ENCODE measurements around the gene BGN.
A peak's percentile ranks its signal among the peaks of the same experiment; 100 is the strongest.

BGN gene

GRCh38 chrX:153526801-153527200 is 32.0 kb downstream of the BGN start:
- DNase-seq (ENCODE audit: low read depth in 2 of 2), result no peak

DNA sequence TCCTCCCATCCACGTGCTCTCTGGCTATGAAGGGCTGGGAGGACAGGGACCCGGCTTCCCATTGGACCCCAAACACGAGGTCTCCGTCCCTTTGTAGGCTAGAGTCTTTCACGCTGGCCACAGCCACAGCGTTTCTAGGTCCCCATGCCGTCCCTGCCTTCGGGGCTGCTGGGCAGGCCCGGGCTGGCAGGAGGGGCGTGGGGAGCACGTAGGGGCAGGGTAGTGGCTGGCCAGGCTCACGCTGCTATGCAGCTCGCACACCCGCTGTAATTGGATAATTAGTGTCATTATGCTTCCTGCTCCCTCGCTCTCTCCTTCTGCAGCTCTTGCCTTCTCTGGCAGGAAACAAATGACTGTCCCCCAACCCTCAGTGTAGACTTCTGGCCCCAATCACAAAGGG is 32.4 kb downstream of the BGN start:
- DNase-seq (ENCODE audit: low read depth in 2 of 2), result no peak

- DNase-seq (ENCODE audit: low read depth in 2 of 2), result no peak
These were observed 35.8 kb downstream of the BGN start for GRCh38 chrX:153530411-153531129.

DNA sequence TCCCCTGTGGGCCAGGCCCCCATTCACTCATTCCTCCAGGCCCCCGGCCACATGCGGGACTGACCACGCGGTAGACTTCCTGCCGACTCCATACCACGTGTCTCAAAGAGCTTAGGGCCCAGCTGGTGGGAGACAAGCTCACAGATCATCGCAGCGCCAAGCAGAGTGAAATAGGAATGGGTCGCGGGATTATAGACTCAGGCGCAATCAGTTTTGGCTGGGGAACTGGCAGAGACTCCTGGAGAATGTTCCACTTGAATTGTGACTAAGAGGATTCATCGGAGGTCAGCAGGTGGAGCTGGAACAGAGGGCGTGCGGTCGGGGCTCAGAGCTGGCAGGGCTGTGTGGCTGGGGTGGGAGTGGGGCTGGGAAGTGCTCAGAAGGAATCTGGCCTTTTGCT is 38.3 kb downstream of the BGN start:
- no peak for DNase-seq (ENCODE audit: low read depth in 2 of 2)

DNA sequence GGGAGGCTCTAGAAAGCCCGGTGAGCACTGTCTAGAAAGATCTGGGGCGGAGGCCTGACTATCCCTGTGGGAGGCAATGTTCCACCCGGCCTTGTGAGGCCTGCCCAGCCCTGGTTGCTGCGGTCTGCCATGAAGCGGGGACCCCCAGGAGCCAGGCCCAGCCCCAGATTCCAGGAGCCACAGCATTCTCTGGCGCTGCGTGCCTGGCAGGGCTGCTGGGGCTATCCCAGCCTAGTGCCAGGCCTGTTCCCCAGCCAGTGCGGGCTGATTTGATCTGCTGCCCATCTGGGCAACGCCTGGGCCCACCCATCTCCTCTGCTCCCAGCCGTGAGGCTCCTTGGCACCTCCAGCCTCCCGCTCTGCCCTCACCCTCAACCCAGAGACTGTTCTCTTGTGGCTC is 42.3 kb downstream of the BGN start:
- no peak for DNase-seq (ENCODE audit: low read depth in 2 of 2)

DNA sequence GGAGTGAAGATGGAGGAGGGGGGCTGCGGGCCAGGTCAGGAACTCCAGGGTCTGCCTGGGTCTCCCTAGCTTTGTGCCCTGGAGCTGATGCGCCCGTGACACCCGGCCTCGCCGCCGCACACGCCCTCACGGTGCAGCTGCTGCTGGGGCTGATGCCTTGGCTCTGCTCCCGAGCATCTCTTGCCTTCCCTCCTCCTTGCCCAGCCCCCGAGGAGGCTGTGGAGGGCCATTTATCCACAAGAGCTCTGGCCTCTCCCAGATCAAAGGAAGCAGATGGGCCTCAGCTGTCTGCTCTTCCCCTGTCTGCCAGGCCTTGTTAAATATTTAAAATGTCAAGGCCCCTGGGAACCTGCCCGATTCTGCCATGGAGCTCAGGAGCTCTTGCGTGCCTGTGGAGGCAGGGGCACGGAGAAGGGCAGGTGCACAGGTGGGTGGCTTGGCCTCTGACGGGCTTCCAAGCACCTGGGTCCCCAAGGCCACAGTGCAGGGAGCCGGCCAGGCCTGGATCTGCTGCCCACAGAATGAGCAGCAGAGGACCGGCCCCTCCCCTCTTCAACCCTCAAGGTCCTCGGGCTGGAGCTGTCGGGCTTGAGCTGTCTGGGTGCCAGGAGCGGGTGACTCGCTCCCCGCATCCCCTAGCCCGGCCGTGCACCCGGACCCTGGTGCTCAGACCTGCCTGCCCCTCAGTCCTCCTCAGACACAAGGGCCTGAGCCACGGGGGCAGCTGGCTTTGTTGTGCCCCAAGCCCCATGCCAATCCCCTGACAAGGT is 42.9 kb downstream of the BGN start:
- no peak for DNase-seq (ENCODE audit: low read depth in 2 of 2)

DNA sequence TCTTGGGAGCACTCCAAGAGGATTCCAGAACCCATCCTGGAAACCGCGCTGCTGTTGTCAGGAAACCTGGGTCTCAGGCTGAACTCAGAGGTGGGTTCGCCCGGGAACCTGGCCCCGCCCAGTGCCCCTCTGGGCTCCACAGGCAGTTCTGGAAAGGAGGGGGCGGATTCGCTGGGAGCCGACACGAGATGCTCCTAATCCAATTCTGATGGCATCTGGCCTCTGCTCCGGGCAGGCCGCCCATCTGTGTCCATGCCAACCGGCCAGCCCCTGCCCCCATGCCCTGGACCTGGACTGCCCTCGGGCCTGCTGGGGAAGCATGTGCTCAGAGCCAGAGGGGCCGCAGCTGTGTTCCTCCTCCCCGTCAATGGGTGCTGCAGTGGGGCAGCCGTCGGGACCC is 43.6 kb downstream of the BGN start:
- no peak for DNase-seq (ENCODE audit: low read depth in 2 of 2)

- peak; percentile 27 to 32 for DNase-seq (ENCODE audit: low read depth in 2 of 2)
These were observed 44.6 kb downstream of the BGN start for GRCh38 chrX:153539171-153539978.

GRCh38 chrX:153539979-153540358 is 45.2 kb downstream of the BGN start:
- no peak for DNase-seq (ENCODE audit: low read depth in 2 of 2)

- no peak for DNase-seq (ENCODE audit: low read depth in 2 of 2)
These were observed 49.9 kb downstream of the BGN start for GRCh38 chrX:153544727-153545126.

- no peak for DNase-seq (ENCODE audit: low read depth in 2 of 2)
These were observed 51.6 kb downstream of the BGN start for GRCh38 chrX:153546386-153546785.

- no peak for DNase-seq (ENCODE audit: low read depth in 2 of 2)
These were observed 52.4 kb downstream of the BGN start for GRCh38 chrX:153547195-153547594.

GRCh38 chrX:153549231-153549630 is 54.5 kb downstream of the BGN start:
- DNase-seq (ENCODE audit: low read depth in 2 of 2), result no peak

DNA sequence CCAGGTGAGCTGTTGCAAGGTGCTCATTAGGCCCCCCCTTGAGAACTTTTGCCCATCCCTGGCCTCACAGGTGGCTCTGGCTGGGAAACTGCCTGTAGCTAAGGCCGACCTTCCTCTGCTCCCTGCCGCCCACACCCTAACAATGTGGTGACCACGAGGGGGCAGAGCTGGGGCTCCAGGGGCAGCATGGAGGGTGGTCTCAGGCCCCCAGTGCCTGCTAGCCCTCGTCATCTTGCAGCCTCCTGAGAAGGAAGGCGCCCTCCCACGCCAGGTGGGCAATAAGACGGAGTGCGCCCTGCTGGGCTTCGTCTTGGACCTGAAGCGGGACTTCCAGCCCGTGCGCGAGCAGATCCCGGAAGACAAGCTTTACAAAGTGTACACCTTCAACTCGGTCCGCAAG is 55.0 kb downstream of the BGN start:
- DNase-seq (ENCODE audit: low read depth in 2 of 2), result no peak

DNA sequence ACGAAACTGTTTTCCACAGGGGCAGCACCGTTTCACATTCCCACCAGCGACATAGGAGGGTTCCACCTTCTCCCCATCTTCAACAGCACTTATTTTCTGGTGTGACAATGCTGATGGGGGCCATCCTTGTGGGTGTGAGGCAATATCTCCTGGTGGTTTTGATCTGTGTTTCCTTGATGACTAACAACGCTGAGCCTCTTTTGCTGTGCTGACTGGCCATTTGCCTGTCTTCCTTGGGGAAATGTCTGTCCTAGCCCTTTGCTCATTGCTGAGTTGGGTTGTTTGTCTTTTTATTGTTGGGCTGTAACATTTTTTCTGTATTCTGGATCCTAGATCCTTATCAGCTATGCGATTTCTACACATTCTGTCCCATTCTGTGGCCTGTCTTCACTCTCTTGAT is 56.4 kb downstream of the BGN start:
- no peak for DNase-seq (ENCODE audit: low read depth in 2 of 2)

DNA sequence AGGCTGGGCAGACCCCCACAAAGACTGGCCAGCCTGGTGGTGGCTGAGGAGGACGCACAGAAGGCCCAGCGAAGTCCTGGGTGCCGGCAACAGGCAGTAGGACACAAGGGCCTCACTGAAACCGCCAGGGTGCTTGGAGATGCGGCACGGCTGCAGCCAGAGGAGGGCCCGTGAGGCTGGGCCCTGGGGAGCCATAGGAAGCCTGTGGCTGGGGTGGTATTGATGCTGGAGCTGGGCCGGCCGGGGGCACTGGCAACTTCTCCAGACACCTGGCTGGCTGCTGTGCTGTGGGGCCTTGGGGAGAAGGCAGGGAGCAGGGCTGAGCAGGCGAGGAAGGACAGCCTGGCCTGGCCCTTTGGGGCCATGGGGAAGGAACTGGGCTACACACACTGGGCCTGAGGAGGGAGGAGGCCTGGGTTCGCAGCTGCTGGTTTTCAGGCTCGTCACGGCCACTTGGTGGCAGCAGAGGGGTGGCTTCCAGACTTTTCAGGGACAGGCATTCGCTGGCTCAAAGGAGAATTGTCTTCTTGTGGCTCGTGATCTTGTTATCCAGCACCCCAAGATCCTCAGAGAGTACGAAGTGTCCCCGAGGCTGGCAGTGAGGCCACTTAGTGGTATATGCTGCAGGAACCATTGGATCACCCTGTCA is 59.9 kb downstream of the BGN start:
- peak; percentile 13 to 14 for DNase-seq (ENCODE audit: low read depth in 2 of 2)

GRCh38 chrX:153556767-153557166 is 62.0 kb downstream of the BGN start:
- DNase-seq (ENCODE audit: low read depth in 2 of 2), result no peak

DNA sequence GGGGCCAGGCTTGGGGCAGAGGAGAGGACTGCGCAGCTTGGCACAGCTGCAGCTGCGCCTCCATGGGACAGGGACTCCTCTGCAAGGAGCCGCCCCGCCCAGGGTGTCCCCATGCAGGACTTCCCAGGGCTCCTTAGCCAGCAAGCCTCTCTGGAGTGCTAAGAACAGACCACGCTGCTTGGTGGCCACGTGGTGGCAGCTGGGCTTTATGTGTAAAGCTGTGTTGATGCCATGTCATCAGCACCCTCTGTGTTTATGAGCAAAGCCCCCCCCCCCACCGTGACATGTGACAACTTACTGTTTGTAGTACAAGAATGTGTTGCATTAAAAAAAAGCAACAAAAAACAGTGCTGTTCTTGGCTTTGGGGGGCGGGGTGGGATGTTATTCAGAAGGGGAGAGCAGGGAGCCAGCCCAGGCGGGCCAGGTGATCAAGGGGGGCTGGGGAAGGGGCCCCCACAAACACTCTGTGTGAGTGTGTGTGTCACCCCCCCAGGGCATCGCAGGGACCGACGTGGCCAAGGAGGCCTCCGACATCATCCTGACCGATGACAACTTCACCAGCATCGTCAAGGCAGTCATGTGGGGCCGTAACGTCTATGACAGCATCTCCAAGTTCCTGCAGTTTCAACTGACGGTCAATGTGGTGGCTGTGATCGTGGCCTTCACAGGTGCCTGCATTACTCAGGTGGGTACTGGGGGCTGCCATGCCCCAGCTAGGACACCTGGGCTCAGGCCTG is 63.0 kb downstream of the BGN start:
- DNase-seq (ENCODE audit: low read depth in 2 of 2), result no peak

Measured in stimulated activated CD8-positive, alpha-beta memory T cell treated with anti-CD3 and anti-CD28 coated beads, Interleukin-7, amount 100 ng/mL, for 1 hour (primary cell).